Astrocyte of the spinal cord (primary cell): ENCODE data around the gene TRIB2.

Experiments used
- DNase-seq: peaks from one replicate; pipeline ENCODE4 v3.0.0; 2011; ENCODE audit warnings: low read depth, low spot score
- H3K4me3 ChIP-seq: 2 replicates; pipeline ENCODE4 v1.5.1; 2011; ENCODE audit warnings: low read depth, mild to moderate bottlenecking, low read length, moderate library complexity
- in situ Hi-C: cut with HindIII; loops from 2 replicates; pipeline ENCODE4 v1.10.0; 2017; ENCODE audit warnings: low sequenced_read_pairs
- TF ChIP-seq, protein P1 (sequence below): IDR thresholded peaks from 2 replicates; pipeline ENCODE4 v1.5.1; 2012; ENCODE audit warnings: low read depth, mild to moderate bottlenecking, low read length, inconsistent platforms

The TRIB2 gene

GRCh38 chr2:12705230-12705629, 11.5 kb upstream of the TRIB2 start:
- no peak for DNase-seq
- no peak overlapping the region for H3K4me3 ChIP-seq
- in situ Hi-C loops = loop anchor here (25.0 kb wide), 1 partner anchor 393 kb away; no protein-coding TSS in a partner anchor
- TF ChIP-seq, protein P1, sequence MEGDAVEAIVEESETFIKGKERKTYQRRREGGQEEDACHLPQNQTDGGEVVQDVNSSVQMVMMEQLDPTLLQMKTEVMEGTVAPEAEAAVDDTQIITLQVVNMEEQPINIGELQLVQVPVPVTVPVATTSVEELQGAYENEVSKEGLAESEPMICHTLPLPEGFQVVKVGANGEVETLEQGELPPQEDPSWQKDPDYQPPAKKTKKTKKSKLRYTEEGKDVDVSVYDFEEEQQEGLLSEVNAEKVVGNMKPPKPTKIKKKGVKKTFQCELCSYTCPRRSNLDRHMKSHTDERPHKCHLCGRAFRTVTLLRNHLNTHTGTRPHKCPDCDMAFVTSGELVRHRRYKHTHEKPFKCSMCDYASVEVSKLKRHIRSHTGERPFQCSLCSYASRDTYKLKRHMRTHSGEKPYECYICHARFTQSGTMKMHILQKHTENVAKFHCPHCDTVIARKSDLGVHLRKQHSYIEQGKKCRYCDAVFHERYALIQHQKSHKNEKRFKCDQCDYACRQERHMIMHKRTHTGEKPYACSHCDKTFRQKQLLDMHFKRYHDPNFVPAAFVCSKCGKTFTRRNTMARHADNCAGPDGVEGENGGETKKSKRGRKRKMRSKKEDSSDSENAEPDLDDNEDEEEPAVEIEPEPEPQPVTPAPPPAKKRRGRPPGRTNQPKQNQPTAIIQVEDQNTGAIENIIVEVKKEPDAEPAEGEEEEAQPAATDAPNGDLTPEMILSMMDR = no peak

GRCh38 chr2:12705742-12706141, 11.0 kb upstream of the TRIB2 start:
- no peak overlapping the region for H3K4me3 ChIP-seq
- in situ Hi-C loops = loop anchor here (25.0 kb wide), 1 partner anchor 393 kb away; no protein-coding TSS in a partner anchor
- TF ChIP-seq, protein P1 = no peak
- no peak for DNase-seq

GRCh38 chr2:12708508-12709206, 8.1 kb upstream of the TRIB2 start:
- DNase-seq = no peak
- no peak overlapping the region for H3K4me3 ChIP-seq
- in situ Hi-C loops = loop anchor here (25.0 kb wide), 1 partner anchor 396 kb away; no protein-coding TSS in a partner anchor
- TF ChIP-seq, protein P1 = no peak

DNA sequence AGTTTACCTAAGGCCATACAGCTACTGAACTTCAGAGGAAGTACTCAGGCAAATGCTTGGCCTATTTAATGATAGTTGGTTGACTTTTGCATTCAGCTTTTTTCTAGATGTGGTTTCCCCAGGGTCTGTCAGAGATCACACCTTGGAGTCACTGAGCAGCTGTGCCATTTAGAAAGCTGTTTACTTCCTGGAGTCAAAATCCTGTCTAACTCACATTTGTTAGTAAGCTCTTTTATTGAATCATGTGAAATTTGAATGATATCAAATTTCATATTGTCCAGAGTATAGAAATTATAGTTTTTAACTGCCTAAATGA, 7.6 kb upstream of the TRIB2 start:
- no peak overlapping the region for H3K4me3 ChIP-seq
- no peak for DNase-seq
- in situ Hi-C loops = loop anchor here (25.0 kb wide), 1 partner anchor 397 kb away; no protein-coding TSS in a partner anchor
- TF ChIP-seq, protein P1 = no peak

DNA sequence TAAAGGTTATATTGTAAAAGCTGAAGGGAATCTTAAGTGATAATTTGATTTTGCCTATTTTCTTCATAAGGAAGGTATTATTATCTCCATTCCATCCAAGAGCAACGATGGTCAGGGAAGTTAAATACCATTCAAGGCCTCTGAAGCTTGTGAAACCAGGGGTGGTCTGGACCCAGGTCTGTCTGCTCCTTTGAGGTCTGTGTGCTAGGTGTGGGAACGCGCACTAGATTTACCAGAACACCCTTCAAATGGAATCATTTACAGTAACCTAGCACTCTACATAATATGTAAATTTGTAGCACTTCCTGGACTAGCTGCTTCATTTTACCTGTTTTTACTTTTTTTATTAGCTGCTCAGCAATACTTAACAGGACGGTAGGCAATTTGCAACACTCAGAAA, 6.4 kb upstream of the TRIB2 start:
- in situ Hi-C loops = loop anchor here (25.0 kb wide), 1 partner anchor 398 kb away; no protein-coding TSS in a partner anchor
- TF ChIP-seq, protein P1 = no peak
- H3K4me3 ChIP-seq = no peak overlapping the region
- no peak for DNase-seq

- in situ Hi-C loops = loop anchor here (25.0 kb wide), 1 partner anchor 399 kb away; no protein-coding TSS in a partner anchor
Measured at GRCh38 chr2:12711339-12711738, 5.4 kb upstream of the TRIB2 start.

More at GRCh38 chr2:12711339-12711738, 5.4 kb upstream of the TRIB2 start:
- no peak for DNase-seq
- TF ChIP-seq, protein P1 = no peak
- H3K4me3 ChIP-seq = no peak overlapping the region
